Erythroblast (primary cell): ENCODE data around the gene APOL2.

Source experiments
- DNase-seq, 2 experiments: peaks; one replicate each; lab custom pipeline; 2025; lab: John Stamatoyannopoulos, UW
- GATA1 ChIP-seq: IDR thresholded peaks from 2 replicates; pipeline ENCODE4 v1.6.1; 2011; ENCODE audit warnings: low read depth, mild to moderate bottlenecking, control low read depth, low read length, moderate library complexity
- POLR2A ChIP-seq: IDR thresholded peaks from 2 replicates; pipeline ENCODE4 v1.6.1; 2011; ENCODE audit warnings: mild to moderate bottlenecking, low read length

Gene APOL2

GRCh38 chr22:36227806-36228205 is 11.5 kb downstream of the APOL2 start:
- TF ChIP-seq GATA1 (no peak), POLR2A (peak; percentile 18)
- no peak for DNase-seq

DNA sequence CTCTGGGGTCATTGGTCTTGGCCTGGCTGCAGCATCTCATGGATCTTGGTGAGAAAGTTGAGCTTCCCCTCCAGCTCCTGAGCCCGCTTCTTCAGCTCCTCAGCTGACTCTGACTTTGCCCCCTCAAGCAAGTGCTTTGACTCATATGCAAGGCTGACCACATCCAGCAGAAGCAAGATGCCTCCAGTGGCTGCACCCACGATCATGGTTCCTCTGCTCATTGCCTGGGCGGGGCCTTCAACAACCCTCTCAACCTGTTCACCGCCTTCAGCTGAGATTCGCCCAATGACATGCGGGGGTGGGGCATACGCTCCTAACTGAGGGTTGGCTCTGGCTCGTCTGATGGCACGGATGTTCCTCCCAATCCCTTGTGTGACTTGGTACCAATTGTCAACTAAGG is 11.9 kb downstream of the APOL2 start:
- no peak for DNase-seq
- TF ChIP-seq GATA1: no peak
- TF ChIP-seq POLR2A: no peak

DNA sequence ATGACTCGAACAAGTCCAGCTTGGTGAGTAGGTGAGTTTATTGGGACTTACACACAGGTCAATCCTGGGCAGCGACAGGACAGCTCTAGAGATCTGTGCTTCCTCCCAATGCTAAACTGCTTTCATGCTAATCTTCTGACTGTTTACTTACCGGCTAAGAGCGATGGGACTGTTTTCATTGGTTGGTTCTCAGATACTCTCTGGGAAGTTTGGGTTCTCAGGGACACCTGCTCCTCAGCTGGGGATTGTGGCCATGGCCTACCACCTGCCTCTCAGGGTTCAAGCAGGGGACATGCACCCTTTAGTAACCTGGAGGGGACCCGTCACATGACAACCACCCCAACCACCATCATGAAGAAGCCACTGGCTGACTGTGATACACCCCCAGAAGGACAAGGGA is 13.1 kb downstream of the APOL2 start:
- DNase-seq: no peak

GRCh38 chr22:36225333-36225922 is 13.9 kb downstream of the APOL2 start:
- TF ChIP-seq POLR2A (no peak), GATA1 (no peak)
- no peak for DNase-seq

More for the DNA sequence above, 13.1 kb downstream of the APOL2 start:
- TF ChIP-seq GATA1: no peak
- TF ChIP-seq POLR2A: no peak

GRCh38 chr22:36224245-36224644 is 15.1 kb downstream of the APOL2 start:
- TF ChIP-seq POLR2A (no peak), GATA1 (no peak)

GRCh38 chr22:36223504-36223903 is 15.8 kb downstream of the APOL2 start:
- no peak for DNase-seq
- no peak for TF ChIP-seq POLR2A

More at GRCh38 chr22:36224245-36224644, 15.1 kb downstream of the APOL2 start:
- DNase-seq: no peak

DNA sequence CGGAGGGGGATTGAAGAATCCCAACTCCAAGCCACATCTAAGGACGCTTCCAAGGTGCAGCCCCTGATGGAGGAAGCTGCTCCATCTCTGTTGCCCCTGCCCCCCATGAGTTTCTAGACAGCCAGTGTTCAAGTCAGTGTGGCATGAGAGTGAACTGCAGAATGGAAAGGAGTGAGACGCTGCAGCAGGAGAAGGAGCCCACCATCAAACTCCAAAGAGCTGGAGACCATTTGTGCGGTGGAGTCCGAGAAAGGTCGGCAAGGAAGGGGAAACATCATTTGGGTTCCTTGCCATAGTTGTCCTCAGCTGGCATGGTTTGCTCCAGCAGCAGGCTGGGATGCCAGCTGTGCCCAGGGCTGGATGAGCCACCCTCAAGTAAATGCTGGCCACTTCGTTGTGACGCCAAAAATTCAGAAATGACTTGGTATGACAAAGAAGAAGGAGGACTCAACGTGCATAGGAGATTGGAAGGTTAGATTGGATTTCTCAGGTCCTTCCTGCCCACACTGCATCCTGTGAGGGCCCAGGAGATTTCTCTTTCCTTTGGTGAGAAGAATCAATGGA is 16.4 kb downstream of the APOL2 start:
- TF ChIP-seq GATA1 (no peak), POLR2A (no peak)
- no peak for DNase-seq

- DNase-seq: peak; percentile 62 to 77
- TF ChIP-seq GATA1: no peak
- TF ChIP-seq POLR2A: no peak
These were observed 17.3 kb downstream of the APOL2 start for GRCh38 chr22:36221799-36222751.

DNA sequence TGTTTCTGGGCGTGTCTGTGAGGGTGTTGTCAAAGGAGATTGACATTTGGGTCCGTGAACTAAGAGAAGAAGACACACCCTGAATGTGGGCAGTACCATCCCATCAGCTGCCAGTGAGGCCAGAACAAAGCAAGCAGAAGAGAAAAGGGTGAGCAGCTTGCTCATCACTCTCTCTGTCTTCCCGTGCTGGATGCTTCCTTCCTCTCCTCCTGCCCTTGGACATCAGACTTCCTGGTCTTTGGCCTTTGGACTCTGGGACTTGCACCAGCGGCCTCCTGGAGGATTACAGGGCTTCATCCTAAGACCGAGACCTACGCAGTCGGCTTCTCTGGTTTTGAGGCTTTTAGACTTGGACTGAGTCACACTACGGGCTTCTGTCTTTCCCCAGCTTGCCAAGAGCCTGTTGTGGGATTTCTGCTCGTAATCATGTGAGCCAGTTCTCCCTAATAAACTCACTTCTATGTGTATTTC is 18.8 kb downstream of the APOL2 start:
- peak; percentile 36 to 49 for DNase-seq
- peak; percentile 63 for TF ChIP-seq POLR2A
- TF ChIP-seq GATA1: no peak

- no peak for DNase-seq
- TF ChIP-seq POLR2A (no peak), GATA1 (no peak)
These were observed 20.6 kb downstream of the APOL2 start for GRCh38 chr22:36218648-36219193.

GRCh38 chr22:36215981-36216380 is 23.3 kb downstream of the APOL2 start:
- TF ChIP-seq GATA1 (no peak), POLR2A (no peak)
- DNase-seq: no peak

DNA sequence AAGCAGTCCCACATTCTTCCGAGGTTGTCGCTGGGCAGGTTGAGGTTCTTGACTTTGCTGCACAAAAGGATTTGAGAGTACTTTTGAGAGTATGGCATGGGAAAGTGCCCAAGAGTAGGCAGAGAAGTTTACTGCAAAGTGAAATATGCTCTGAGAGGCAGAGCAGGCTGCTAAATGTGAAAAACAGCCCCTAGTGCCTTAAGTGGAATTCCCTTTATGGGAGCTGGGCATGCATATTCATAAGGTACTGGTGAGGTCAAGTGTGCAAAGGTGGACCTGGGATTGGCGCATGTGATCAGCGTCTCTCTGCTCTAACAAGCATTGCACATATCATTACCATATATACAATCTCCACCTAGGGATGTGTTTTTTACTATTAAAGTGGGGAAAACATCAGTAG is 25.7 kb downstream of the APOL2 start:
- DNase-seq: no peak
- no peak for TF ChIP-seq GATA1
- no peak for TF ChIP-seq POLR2A

DNA sequence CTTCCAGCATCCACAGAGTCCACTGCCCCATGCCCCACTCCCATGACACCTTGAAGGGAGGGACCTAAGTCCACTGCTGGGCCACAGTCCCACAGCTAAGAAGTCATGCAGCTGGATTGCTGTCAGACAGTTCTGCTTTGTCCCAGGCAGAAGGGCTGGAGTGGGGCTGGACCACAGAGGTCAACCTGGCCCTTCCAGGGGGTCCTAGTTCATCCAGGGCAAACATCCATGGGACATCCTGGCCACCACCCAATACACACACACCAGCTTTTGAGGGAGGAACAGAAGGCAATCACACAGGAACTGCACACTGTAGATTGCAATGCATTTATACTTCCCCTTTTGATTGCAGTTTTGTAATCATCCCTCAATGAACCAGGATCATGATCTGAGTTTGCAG is 26.4 kb downstream of the APOL2 start:
- DNase-seq: no peak
- TF ChIP-seq POLR2A: no peak
- no peak for TF ChIP-seq GATA1

DNA sequence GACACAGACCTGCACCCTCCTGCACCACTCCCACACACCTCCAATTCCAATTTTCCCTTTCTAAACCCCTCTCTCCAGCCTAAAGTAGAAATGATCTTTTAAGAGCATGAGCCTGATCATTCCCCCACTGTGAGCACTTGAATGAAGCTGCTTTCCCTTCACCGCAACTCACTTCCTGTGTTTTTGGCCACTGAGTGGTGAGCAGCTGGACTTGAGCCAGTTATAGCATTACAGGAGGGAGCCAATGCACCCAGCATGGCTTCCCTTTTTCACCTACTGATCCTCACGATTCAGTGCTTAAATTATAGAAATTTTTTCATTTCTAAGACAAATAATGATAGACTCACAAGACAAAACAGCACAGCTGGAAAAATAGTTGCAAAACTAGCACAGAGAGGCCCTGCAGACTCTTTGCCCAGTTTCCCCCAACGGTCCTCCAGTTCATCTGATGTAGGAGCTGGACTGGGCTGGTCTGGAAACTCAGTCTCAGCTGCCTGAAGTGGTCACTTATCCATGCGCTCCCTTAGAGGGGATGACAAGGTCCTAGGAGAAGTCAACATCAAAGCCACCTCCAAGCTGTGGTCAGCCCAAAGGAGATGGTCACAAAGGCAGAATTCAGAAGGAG is 28.0 kb downstream of the APOL2 start:
- TF ChIP-seq POLR2A (no peak), GATA1 (no peak)
- no peak for DNase-seq
